ENCODE measurements around the gene PAPPA. TPM values are rescaled to one million over a fixed set of nuclear protein-coding genes. Genes with fewer than 3 reads are reported as not detected.
A peak's percentile ranks its signal among the peaks of the same experiment; 100 is the strongest.

The PAPPA gene
- total RNA-seq, 1 donor from 2014 or later: 172 TPM

DNA sequence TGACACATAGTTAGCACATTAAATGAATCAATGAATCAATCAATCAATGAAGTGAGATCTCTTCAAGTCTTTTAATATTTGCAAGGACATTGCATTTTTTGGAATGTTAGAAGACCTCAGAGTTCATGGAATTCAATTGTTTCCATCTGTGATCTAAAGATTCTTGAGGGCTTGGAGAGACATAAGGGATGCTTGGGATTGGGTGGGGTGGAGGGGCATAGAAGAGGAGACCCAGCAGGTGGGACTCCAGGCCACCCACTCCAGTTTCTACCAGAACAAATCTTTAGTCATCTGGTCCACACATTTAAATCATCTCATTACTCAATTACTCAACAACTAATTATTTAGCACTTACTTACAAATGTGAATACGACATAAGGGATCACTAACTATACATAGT, 282.5 kb downstream of the PAPPA start:
- H3K27me3 Mint-ChIP-seq (ENCODE audit: low read depth, unreplicated experiment): no peaks in the 10 kb centered on the region
- Histone ChIP-seq H4K20me1 (ENCODE audit: insufficient read depth, low read length) (no peaks in the 10 kb centered on the region), H3K4me3 (ENCODE audit: insufficient read depth, low read depth, low read length) (no peak overlapping the region), H2AFZ (ENCODE audit: low read depth, low read length) (no peak overlapping the region), H3K27me3 (ENCODE audit: insufficient read depth, low read length) (no peaks in the 10 kb centered on the region), H3K36me3 (ENCODE audit: insufficient read depth, low read length) (no peaks in the 10 kb centered on the region), H3K4me1 (ENCODE audit: insufficient read depth, low read length) (no peaks in the 10 kb centered on the region), H3K9ac (ENCODE audit: low read length) (no peak overlapping the region), H3K79me2 (ENCODE audit: insufficient read depth, low read length) (no peaks in the 10 kb centered on the region), H3K4me2 (ENCODE audit: low read length) (no peak overlapping the region), H3K9me3 (ENCODE audit: insufficient read depth, low read depth, low read length) (no peaks in the 10 kb centered on the region), H3K27ac (ENCODE audit: low read depth, low read length) (no peak overlapping the region)
- no peak overlapping the region for H3K27ac Mint-ChIP-seq (ENCODE audit: unreplicated experiment)
- H3K4me1 Mint-ChIP-seq (ENCODE audit: low read depth, unreplicated experiment): peaks cover 15% of the 10 kb centered on the region
- peaks cover 5% of the 10 kb centered on the region for H3K36me3 Mint-ChIP-seq (ENCODE audit: low read depth, unreplicated experiment)
- H3K9me3 Mint-ChIP-seq (ENCODE audit: unreplicated experiment): no peaks in the 10 kb centered on the region
- TF ChIP-seq, protein P1, sequence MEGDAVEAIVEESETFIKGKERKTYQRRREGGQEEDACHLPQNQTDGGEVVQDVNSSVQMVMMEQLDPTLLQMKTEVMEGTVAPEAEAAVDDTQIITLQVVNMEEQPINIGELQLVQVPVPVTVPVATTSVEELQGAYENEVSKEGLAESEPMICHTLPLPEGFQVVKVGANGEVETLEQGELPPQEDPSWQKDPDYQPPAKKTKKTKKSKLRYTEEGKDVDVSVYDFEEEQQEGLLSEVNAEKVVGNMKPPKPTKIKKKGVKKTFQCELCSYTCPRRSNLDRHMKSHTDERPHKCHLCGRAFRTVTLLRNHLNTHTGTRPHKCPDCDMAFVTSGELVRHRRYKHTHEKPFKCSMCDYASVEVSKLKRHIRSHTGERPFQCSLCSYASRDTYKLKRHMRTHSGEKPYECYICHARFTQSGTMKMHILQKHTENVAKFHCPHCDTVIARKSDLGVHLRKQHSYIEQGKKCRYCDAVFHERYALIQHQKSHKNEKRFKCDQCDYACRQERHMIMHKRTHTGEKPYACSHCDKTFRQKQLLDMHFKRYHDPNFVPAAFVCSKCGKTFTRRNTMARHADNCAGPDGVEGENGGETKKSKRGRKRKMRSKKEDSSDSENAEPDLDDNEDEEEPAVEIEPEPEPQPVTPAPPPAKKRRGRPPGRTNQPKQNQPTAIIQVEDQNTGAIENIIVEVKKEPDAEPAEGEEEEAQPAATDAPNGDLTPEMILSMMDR (IDR thresholded peaks at IDR 0.05; ENCODE audit: insufficient read depth, low read depth, low read length): no peak
- TF ChIP-seq EZH2 (IDR thresholded peaks at IDR 0.05; ENCODE audit: insufficient read depth, low read length): no peak
- no peak for DNase-seq (ENCODE audit: low read depth)
- no peak for FAIRE-seq
- H3K4me3 Mint-ChIP-seq (ENCODE audit: unreplicated experiment): no peak overlapping the region

DNA sequence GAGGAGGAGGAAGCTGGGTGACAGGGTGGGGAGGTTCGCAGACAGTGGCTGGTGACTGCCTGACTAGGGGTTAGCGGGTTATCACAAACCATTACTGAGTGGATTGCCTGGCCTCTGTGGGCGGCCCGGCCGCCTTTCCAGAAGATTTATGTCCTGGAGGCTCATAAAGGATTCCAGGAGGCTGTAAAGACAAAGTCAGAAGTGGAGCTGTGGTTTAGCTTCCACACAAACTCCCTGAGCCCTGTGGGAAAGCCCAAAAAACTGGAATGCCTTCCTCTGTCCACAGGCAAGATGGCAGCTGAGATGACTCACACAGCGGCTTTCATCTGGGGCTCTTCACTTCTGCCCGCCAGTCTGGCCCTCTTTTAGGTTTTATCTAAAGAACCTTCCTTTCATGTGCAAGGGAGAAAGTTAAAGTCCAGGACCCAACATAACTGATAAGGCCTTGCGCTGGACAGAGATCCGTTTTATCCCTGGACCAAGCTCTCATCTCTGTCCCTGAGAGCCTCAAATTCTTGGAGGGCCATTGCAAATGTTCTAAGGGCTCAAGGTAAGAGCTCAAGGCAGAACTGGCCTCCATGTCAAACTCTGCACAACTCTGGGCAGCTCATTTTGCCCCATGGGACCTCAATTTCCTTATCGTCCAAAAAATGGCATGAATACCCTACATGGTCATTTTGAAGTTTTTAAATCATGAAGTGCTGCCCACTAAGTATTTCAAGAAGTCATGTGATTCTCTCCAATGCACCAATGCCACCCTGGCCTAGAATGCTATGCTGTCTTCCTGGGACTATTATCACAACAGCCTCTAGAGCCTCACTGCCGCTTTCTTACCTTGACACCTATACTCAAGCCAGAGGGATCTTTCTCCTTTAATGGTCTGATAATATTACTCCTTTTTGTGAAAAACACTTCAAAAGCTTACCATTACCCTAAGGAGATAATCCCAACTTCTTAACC, 284.1 kb downstream of the PAPPA start:
- Mint-ChIP-seq H3K27ac (ENCODE audit: unreplicated experiment) (no peak overlapping the region), H3K27me3 (ENCODE audit: low read depth, unreplicated experiment) (no peaks in the 10 kb centered on the region), H3K9me3 (ENCODE audit: unreplicated experiment) (no peaks in the 10 kb centered on the region), H3K4me3 (ENCODE audit: unreplicated experiment) (no peak overlapping the region), H3K36me3 (ENCODE audit: low read depth, unreplicated experiment) (peaks cover 5% of the 10 kb centered on the region), H3K4me1 (ENCODE audit: low read depth, unreplicated experiment) (peaks cover 15% of the 10 kb centered on the region)
- FAIRE-seq (no peak), DNase-seq (ENCODE audit: low read depth) (peak; percentile 25)
- Histone ChIP-seq H3K4me2 (ENCODE audit: low read length) (no peak overlapping the region), H3K27ac (ENCODE audit: low read depth, low read length) (no peak overlapping the region), H3K9ac (ENCODE audit: low read length) (no peak overlapping the region), H3K36me3 (ENCODE audit: insufficient read depth, low read length) (no peaks in the 10 kb centered on the region), H3K4me3 (ENCODE audit: insufficient read depth, low read depth, low read length) (no peak overlapping the region), H2AFZ (ENCODE audit: low read depth, low read length) (no peak overlapping the region), H3K9me3 (ENCODE audit: insufficient read depth, low read depth, low read length) (no peaks in the 10 kb centered on the region), H3K4me1 (ENCODE audit: insufficient read depth, low read length) (no peaks in the 10 kb centered on the region), H3K79me2 (ENCODE audit: insufficient read depth, low read length) (no peaks in the 10 kb centered on the region), H3K27me3 (ENCODE audit: insufficient read depth, low read length) (no peaks in the 10 kb centered on the region), H4K20me1 (ENCODE audit: insufficient read depth, low read length) (no peaks in the 10 kb centered on the region)
- TF ChIP-seq EZH2 (IDR thresholded peaks at IDR 0.05; ENCODE audit: insufficient read depth, low read length): no peak
- TF ChIP-seq, protein P1 (IDR thresholded peaks at IDR 0.05; ENCODE audit: insufficient read depth, low read depth, low read length): no peak

DNA sequence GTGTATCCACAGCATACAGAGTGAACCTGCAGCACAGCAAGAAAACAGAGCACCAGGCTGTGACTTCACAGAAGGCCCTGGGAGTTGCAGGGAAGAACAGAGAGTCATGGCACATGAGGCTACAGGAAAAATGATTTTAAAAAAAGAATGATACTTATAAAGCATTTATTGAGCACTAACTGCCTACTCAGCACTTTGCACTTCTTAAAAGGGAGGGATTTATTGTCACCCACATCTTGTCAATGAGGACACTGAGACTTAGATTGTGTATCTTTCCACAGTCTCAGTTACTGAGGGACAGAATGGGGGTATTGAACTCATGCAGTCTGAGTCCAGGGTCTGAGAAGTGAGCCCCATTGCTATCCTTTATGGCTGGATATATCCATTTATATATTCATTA, 288.9 kb downstream of the PAPPA start:
- no peaks in the 10 kb centered on the region for H3K9me3 Mint-ChIP-seq (ENCODE audit: unreplicated experiment)
- Histone ChIP-seq H3K79me2 (ENCODE audit: insufficient read depth, low read length) (no peaks in the 10 kb centered on the region), H3K4me3 (ENCODE audit: insufficient read depth, low read depth, low read length) (no peak overlapping the region), H4K20me1 (ENCODE audit: insufficient read depth, low read length) (no peaks in the 10 kb centered on the region), H3K9ac (ENCODE audit: low read length) (no peak overlapping the region), H3K27me3 (ENCODE audit: insufficient read depth, low read length) (no peaks in the 10 kb centered on the region), H3K9me3 (ENCODE audit: insufficient read depth, low read depth, low read length) (no peaks in the 10 kb centered on the region), H3K4me2 (ENCODE audit: low read length) (no peak overlapping the region), H3K27ac (ENCODE audit: low read depth, low read length) (no peak overlapping the region), H2AFZ (ENCODE audit: low read depth, low read length) (no peak overlapping the region), H3K36me3 (ENCODE audit: insufficient read depth, low read length) (no peaks in the 10 kb centered on the region), H3K4me1 (ENCODE audit: insufficient read depth, low read length) (no peaks in the 10 kb centered on the region)
- no peak overlapping the region for H3K4me3 Mint-ChIP-seq (ENCODE audit: unreplicated experiment)
- H3K27me3 Mint-ChIP-seq (ENCODE audit: low read depth, unreplicated experiment): no peaks in the 10 kb centered on the region
- TF ChIP-seq EZH2 (IDR thresholded peaks at IDR 0.05; ENCODE audit: insufficient read depth, low read length): no peak
- TF ChIP-seq, protein P1 (IDR thresholded peaks at IDR 0.05; ENCODE audit: insufficient read depth, low read depth, low read length): no peak
- peaks cover 8% of the 10 kb centered on the region for H3K4me1 Mint-ChIP-seq (ENCODE audit: low read depth, unreplicated experiment)
- peaks cover 5% of the 10 kb centered on the region for H3K36me3 Mint-ChIP-seq (ENCODE audit: low read depth, unreplicated experiment)
- DNase-seq (ENCODE audit: low read depth): no peak
- H3K27ac Mint-ChIP-seq (ENCODE audit: unreplicated experiment): no peak overlapping the region
- no peak for FAIRE-seq
